Muscle layer of duodenum (tissue), 2 donors: Measurements from ENCODE around the gene VAC14.

ENCODE experiments used
- H3K27ac ChIP-seq: one replicate; pipeline ENCODE4 v1.7.0; 2013; ENCODE audit warnings: mild to moderate bottlenecking, low read length
- H3K27me3 ChIP-seq: one replicate; pipeline ENCODE4 v1.7.0; 2013; ENCODE audit warnings: low read depth, mild to moderate bottlenecking, control low read depth, low read length
- H3K36me3 ChIP-seq, 2 donors: one replicate each; pipeline ENCODE4 v1.7.0; 2013; ENCODE audit warnings: low read length in 2 of 2, control low read depth in 1 of 2, mild to moderate bottlenecking in 1 of 2; ENCODE audit not compliant: insufficient read depth in 2 of 2, control insufficient read depth in 1 of 2
- H3K4me1 ChIP-seq, 2 donors: one replicate each; pipeline ENCODE4 v1.7.0; 2013; ENCODE audit warnings: low read length in 2 of 2, mild to moderate bottlenecking in 2 of 2, control low read depth in 1 of 2, moderate library complexity in 1 of 2; ENCODE audit not compliant: insufficient read depth in 2 of 2, control insufficient read depth in 1 of 2
- H3K4me3 ChIP-seq, 2 donors: one replicate each; pipeline ENCODE4 v1.7.0; 2013; ENCODE audit warnings: low read length in 2 of 2, low read depth in 1 of 2, mild to moderate bottlenecking in 1 of 2
- H3K9me3 ChIP-seq, 2 donors: one replicate each; pipeline ENCODE4 v1.7.0; 2013; ENCODE audit warnings: low read length in 2 of 2, control low read depth in 1 of 2, mild to moderate bottlenecking in 1 of 2; ENCODE audit not compliant: control insufficient read depth in 1 of 2
- donor health status: healthy.

Gene VAC14

GRCh38 chr16:70701998-70702397, 99.0 kb downstream of the VAC14 start:
- Histone ChIP-seq H3K36me3 (peaks cover 0 to 3% of the 10 kb centered on the region in 2 donors), H3K4me3 (peak overlapping the region in 1 of 2 donors; percentile 20), H3K27me3 (no peaks in the 10 kb centered on the region), H3K27ac (peak overlapping the region; percentile 92), H3K4me1 (peaks cover 27 to 71% of the 10 kb centered on the region in 2 donors), H3K9me3 (no peaks in the 10 kb centered on the region)

- Histone ChIP-seq H3K27me3 (no peaks in the 10 kb centered on the region), H3K9me3 (no peaks in the 10 kb centered on the region), H3K27ac (peak overlapping the region; percentile 92), H3K4me3 (peak overlapping the region in 1 of 2 donors; percentile 20), H3K4me1 (peaks cover 23 to 71% of the 10 kb centered on the region in 2 donors), H3K36me3 (peaks cover 0 to 3% of the 10 kb centered on the region in 2 donors)
These were observed 99.4 kb downstream of the VAC14 start for GRCh38 chr16:70701596-70701995.

GRCh38 chr16:70701036-70701435, 99.9 kb downstream of the VAC14 start:
- Histone ChIP-seq H3K36me3 (peaks cover 0 to 3% of the 10 kb centered on the region in 2 donors), H3K27ac (peak overlapping the region; percentile 92), H3K4me3 (no peak overlapping the region), H3K4me1 (peaks cover 18 to 70% of the 10 kb centered on the region in 2 donors), H3K27me3 (no peaks in the 10 kb centered on the region), H3K9me3 (no peaks in the 10 kb centered on the region)

- no peak overlapping the region for H3K4me3 ChIP-seq
- H3K9me3 ChIP-seq = no peaks in the 10 kb centered on the region
- H3K27me3 ChIP-seq = no peaks in the 10 kb centered on the region
- H3K4me1 ChIP-seq = peaks cover 15 to 76% of the 10 kb centered on the region in 2 donors
- peak overlapping the region; percentile 92 for H3K27ac ChIP-seq
- peaks cover 0 to 3% of the 10 kb centered on the region in 2 donors for H3K36me3 ChIP-seq
These were observed 100.6 kb downstream of the VAC14 start for GRCh38 chr16:70700101-70701020.

GRCh38 chr16:70699696-70700095, 101.3 kb downstream of the VAC14 start:
- Histone ChIP-seq H3K36me3 (peaks cover 0 to 3% of the 10 kb centered on the region in 2 donors), H3K27me3 (no peaks in the 10 kb centered on the region), H3K27ac (no peak overlapping the region)

GRCh38 chr16:70698901-70699300, 102.1 kb downstream of the VAC14 start:
- no peak overlapping the region for H3K27ac ChIP-seq
- no peaks in the 10 kb centered on the region for H3K27me3 ChIP-seq
- no peaks in the 10 kb centered on the region for H3K9me3 ChIP-seq
- H3K36me3 ChIP-seq = peaks cover 0 to 3% of the 10 kb centered on the region in 2 donors
- H3K4me3 ChIP-seq = no peak overlapping the region
- peaks cover 10 to 76% of the 10 kb centered on the region in 2 donors for H3K4me1 ChIP-seq

More at GRCh38 chr16:70699696-70700095, 101.3 kb downstream of the VAC14 start:
- no peaks in the 10 kb centered on the region for H3K9me3 ChIP-seq
- H3K4me3 ChIP-seq = no peak overlapping the region
- peaks cover 13 to 75% of the 10 kb centered on the region in 2 donors for H3K4me1 ChIP-seq

GRCh38 chr16:70697594-70698170, 103.3 kb downstream of the VAC14 start:
- no peaks in the 10 kb centered on the region for H3K9me3 ChIP-seq
- peaks cover 10 to 81% of the 10 kb centered on the region in 2 donors for H3K4me1 ChIP-seq
- H3K36me3 ChIP-seq = peaks cover 0 to 3% of the 10 kb centered on the region in 2 donors
- H3K27ac ChIP-seq = peak overlapping the region; percentile 23
- no peaks in the 10 kb centered on the region for H3K27me3 ChIP-seq
- no peak overlapping the region for H3K4me3 ChIP-seq

GRCh38 chr16:70696952-70697593, 103.9 kb downstream of the VAC14 start:
- Histone ChIP-seq H3K9me3 (no peaks in the 10 kb centered on the region), H3K4me3 (no peak overlapping the region), H3K27ac (peak overlapping the region; percentile 23), H3K36me3 (peaks cover 0 to 3% of the 10 kb centered on the region in 2 donors), H3K4me1 (peaks cover 9 to 81% of the 10 kb centered on the region in 2 donors), H3K27me3 (no peaks in the 10 kb centered on the region)

- Histone ChIP-seq H3K4me1 (peaks cover 3 to 81% of the 10 kb centered on the region in 2 donors), H3K27ac (no peak overlapping the region), H3K36me3 (peaks cover 0 to 3% of the 10 kb centered on the region in 2 donors), H3K9me3 (no peaks in the 10 kb centered on the region), H3K4me3 (no peak overlapping the region), H3K27me3 (no peaks in the 10 kb centered on the region)
These were observed 104.6 kb downstream of the VAC14 start for GRCh38 chr16:70696355-70696754.

GRCh38 chr16:70695331-70696070, 105.5 kb downstream of the VAC14 start:
- H3K9me3 ChIP-seq = no peaks in the 10 kb centered on the region
- peaks cover 0 to 3% of the 10 kb centered on the region in 2 donors for H3K36me3 ChIP-seq
- H3K4me1 ChIP-seq = peaks cover 11 to 86% of the 10 kb centered on the region in 2 donors
- H3K27ac ChIP-seq = peak overlapping the region; percentile 16
- H3K27me3 ChIP-seq = no peaks in the 10 kb centered on the region
- H3K4me3 ChIP-seq = no peak overlapping the region
